PC-9 (cell line): ENCODE results near the gene PPP2R5A.

Experiments used
- CTCF ChIP-seq: fragments of 200-600 bp; sonication (generic); conservative IDR thresholded peaks from 2 replicates; pipeline ENCODE4 v1.6.1; 2017; ENCODE audit warnings: mixed run types, antibody characterized with exemption, mild to moderate bottlenecking, moderate library complexity
- EZH2 ChIP-seq: fragments of 200-600 bp; sonication (generic); IDR thresholded peaks from 2 replicates; pipeline ENCODE4 v1.8.0; 2017; ENCODE audit warnings: antibody characterized with exemption, low read depth

DNA sequence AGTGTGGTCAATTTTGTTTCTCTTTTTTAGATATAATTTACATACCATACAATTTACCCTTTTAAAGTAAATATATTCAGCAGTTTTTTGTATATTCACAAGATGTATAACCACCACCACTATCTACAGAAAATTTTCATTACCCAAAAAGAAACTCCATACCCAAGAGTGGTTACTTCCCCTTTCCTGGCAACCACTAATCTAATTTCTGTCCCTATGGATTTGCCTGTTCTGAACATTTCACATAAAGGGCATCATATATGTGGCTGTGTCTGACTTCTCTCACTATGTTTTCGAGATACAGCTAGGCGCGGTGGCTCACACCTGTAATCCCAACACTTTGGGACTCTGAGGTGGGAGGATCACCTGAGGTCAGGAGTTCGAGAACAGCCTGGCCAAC, 115.8 kb downstream of the PPP2R5A start:
- no peak for TF ChIP-seq CTCF
- no peak for TF ChIP-seq EZH2
